Hematopoietic multipotent progenitor cell treated with erythropoietin and hydrocortisone succinate and interleukin-3 and kit ligand, for 4 days (in vitro differentiated cells): Measurements from ENCODE around the gene SOX18.

ENCODE experiments used
- DNase-seq: peaks from one replicate; pipeline ENCODE4 v3.0.0-alpha.2; 2015

SOX18 gene

GRCh38 chr20:64036346-64037198 lies 12.9 kb downstream of the SOX18 start:
- peak; percentile 51 for DNase-seq

- DNase-seq, result no peak
These were observed 13.5 kb downstream of the SOX18 start, which contains the start of gene C20orf204 for GRCh38 chr20:64035933-64036345. Gene C20orf204, plus strand, starts transcription at chr20:64036182. Its CDS starts 142 bp downstream, at chr20:64036324.

GRCh38 chr20:64035066-64035932 lies 14.1 kb downstream of the SOX18 start:
- no peak for DNase-seq

GRCh38 chr20:64033981-64034493 lies 15.4 kb downstream of the SOX18 start:
- no peak for DNase-seq

- DNase-seq, result no peak
These were observed 16.5 kb downstream of the SOX18 start for GRCh38 chr20:64032706-64033624.

- DNase-seq, result no peak
These were observed 17.6 kb downstream of the SOX18 start for GRCh38 chr20:64031822-64032314.

- no peak for DNase-seq
These were observed 18.9 kb downstream of the SOX18 start for GRCh38 chr20:64030371-64031134.

- DNase-seq, result no peak
These were observed 19.9 kb downstream of the SOX18 start for GRCh38 chr20:64029293-64030117.

- DNase-seq, result no peak
These were observed 21.3 kb downstream of the SOX18 start for GRCh38 chr20:64027981-64028685.

GRCh38 chr20:64025826-64026412 lies 23.5 kb downstream of the SOX18 start:
- no peak for DNase-seq

- DNase-seq, result no peak
These were observed 24.2 kb downstream of the SOX18 start for GRCh38 chr20:64025101-64025825.

- DNase-seq, result no peak
These were observed 25.1 kb downstream of the SOX18 start for GRCh38 chr20:64024141-64024990.

GRCh38 chr20:64023361-64024140 lies 25.9 kb downstream of the SOX18 start:
- no peak for DNase-seq

GRCh38 chr20:64022671-64023360 lies 26.6 kb downstream of the SOX18 start:
- no peak for DNase-seq

GRCh38 chr20:64021124-64021975 lies 28.1 kb downstream of the SOX18 start:
- no peak for DNase-seq
